Stomach (tissue), 9 donors: ENCODE data around the gene TRPM1. TPM values are rescaled to one million over a fixed set of nuclear protein-coding genes. Genes with fewer than 3 reads are reported as not detected.

Experiments
- DNase-seq, 2 donors: peaks; one replicate each; pipeline versions ENCODE4 v3.0.0 to v3.0.0-alpha.2; 2013 to 2019
- H3K27ac ChIP-seq, 5 donors: fragments of 200-600 bp in 4 of 5; sonication (generic) in 4 of 5; one replicate each; pipeline ENCODE4 v1.5.1; 2013 to 2019; ENCODE audit warnings: mild to moderate bottlenecking in 1 of 5, moderate library complexity in 1 of 5
- H3K27me3 ChIP-seq, 3 donors: fragments of 200-600 bp; sonication (generic); one replicate each; pipeline ENCODE4 v1.5.1; 2017 to 2019; ENCODE audit warnings: mixed run types in 1 of 3
- H3K36me3 ChIP-seq, 4 donors: fragments of 200-600 bp; sonication (generic); 1 replicate in 3 of 4; 2 replicates in 1 of 4; pipeline ENCODE4 v1.5.1; 2016 to 2019
- H3K4me1 ChIP-seq, 4 donors: fragments of 200-600 bp; sonication (generic); one replicate each; pipeline ENCODE4 v1.5.1; 2016 to 2019
- H3K4me3 ChIP-seq, 4 donors: fragments of 200-600 bp; sonication (generic) in 3 of 4; one replicate each; pipeline ENCODE4 v1.5.1; 2016 to 2019; ENCODE audit warnings: mild to moderate bottlenecking in 1 of 4
- H3K9me3 ChIP-seq, 4 donors: fragments of 200-600 bp; sonication (generic); one replicate each; pipeline ENCODE4 v1.5.1; 2016 to 2019
- EP300 ChIP-seq: sonication (generic); formaldehyde crosslinking; IDR thresholded peaks from one replicate; pipeline ENCODE4 v1.6.1; 2017; ENCODE audit warnings: antibody characterized with exemption
- POLR2A ChIP-seq, 4 donors: fragments of 450-650 bp; IDR thresholded peaks; one replicate each; pipeline ENCODE4 v1.6.1; 2016; ENCODE audit warnings: antibody characterized with exemption in 4 of 4, control low read depth in 2 of 4, mild to moderate bottlenecking in 1 of 4, moderate library complexity in 1 of 4
- POLR2AphosphoS5 ChIP-seq, 3 donors: sonication (generic); formaldehyde crosslinking; IDR thresholded peaks; one replicate each; pipeline ENCODE4 v1.6.1; 2016; ENCODE audit warnings: antibody characterized with exemption in 3 of 3
- WGBS, 5 donors: extraction: QIAGEN DNeasy Blood & Tissue Kit in 3 of 5; methylation state at CpG; one replicate each; pipeline versions ENCODE4 v1.1.5 to v1.1.7; 2013 to 2018; 5-methylcytosine and 5-hydroxymethylcytosine counted together
- intact Hi-C: fragments of 100-400 bp; cut with DNase I; formaldehyde crosslinking; loops from one replicate; pipeline ENCODE4 v1.15.1; 2023; ENCODE audit warnings: low total_unique reads
- polyA plus RNA-seq, 3 donors: library from polyadenylated mRNA; stranded (reverse); fragments of 200-250 nt; gene quantifications; one replicate each; pipeline ENCODE4 v1.2.3, GENCODE V29; 2013
- total RNA-seq, 5 donors: library from RNA; depleted of rRNA; stranded (reverse); fragments of >200 nt; gene quantifications; one replicate each; pipeline versions ENCODE4 v1.1.0 to v1.2.3, GENCODE V29; 2014 to 2016
- TF ChIP-seq, protein P1 (sequence below), 7 experiments: fragments of 450-650 bp in 4 of 7; fragments of 200-600 bp in 3 of 7; sonication (generic) in 3 of 7; IDR thresholded peaks; one replicate each; pipeline ENCODE4 v1.5.1; 2016 to 2019; ENCODE audit warnings: antibody characterized with exemption in 7 of 7, control low read depth in 2 of 7, mild to moderate bottlenecking in 1 of 7
- donor health status: healthy with polysubstance abuse.
- donor health status: Bipolar disorder and iron deficiency.
- donor health status: healthy.

TRPM1 gene
- total and polyA plus RNA-seq, 8 donors = 0.15 TPM; not detected in 7

DNA sequence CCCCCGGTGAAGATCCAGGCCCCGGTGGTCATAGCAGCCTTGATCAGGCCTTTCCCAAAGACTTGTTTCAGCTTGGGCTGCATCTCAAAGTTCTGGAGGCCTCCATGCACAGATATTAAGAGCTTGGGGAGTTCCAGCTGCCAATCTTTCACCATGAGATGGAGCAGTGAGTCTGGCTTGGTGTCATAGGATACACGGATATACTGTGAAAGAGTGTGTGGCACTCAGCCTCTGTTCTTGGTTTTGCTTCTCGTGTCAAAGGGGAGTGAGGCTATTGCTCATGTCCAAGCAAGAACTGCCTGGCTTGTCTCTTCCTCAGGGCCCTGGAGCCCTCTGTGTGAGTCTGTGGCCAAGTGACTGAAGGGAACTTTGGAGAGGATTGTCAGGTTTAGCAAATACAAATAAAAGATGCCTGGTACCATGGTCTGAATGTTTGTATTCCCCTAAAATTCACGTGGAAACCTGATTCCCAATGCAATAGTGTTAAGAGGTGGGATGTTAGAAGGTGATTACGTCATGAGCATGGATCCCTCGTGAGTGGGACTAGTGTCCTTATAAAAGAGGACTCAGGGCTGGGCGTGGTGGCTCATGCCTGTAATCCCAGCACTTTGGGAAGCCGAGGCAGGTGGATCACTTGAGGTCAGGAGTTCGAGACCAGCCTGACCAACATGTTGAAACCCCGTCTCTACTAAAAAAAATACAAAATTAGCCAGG is 33.5 kb downstream of the TRPM1 start:
- H3K9me3 ChIP-seq = no peaks in the 10 kb centered on the region
- peaks cover 0 to 13% (median 9%) of the 10 kb centered on the region in 4 donors for H3K4me1 ChIP-seq
- H3K4me3 ChIP-seq = no peak overlapping the region
- no peak overlapping the region for H3K27ac ChIP-seq
- TF ChIP-seq POLR2A (IDR thresholded peaks at IDR 0.05) (no peak), EP300 (no peak), POLR2AphosphoS5 (IDR thresholded peaks at IDR 0.05) (no peak)
- TF ChIP-seq, protein P1, sequence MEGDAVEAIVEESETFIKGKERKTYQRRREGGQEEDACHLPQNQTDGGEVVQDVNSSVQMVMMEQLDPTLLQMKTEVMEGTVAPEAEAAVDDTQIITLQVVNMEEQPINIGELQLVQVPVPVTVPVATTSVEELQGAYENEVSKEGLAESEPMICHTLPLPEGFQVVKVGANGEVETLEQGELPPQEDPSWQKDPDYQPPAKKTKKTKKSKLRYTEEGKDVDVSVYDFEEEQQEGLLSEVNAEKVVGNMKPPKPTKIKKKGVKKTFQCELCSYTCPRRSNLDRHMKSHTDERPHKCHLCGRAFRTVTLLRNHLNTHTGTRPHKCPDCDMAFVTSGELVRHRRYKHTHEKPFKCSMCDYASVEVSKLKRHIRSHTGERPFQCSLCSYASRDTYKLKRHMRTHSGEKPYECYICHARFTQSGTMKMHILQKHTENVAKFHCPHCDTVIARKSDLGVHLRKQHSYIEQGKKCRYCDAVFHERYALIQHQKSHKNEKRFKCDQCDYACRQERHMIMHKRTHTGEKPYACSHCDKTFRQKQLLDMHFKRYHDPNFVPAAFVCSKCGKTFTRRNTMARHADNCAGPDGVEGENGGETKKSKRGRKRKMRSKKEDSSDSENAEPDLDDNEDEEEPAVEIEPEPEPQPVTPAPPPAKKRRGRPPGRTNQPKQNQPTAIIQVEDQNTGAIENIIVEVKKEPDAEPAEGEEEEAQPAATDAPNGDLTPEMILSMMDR (IDR thresholded peaks at IDR 0.05) = no peak
- intact Hi-C loops = no loop called here
- no peaks in the 10 kb centered on the region for H3K36me3 ChIP-seq
- WGBS, 5 donors = 84 to 91% (median 88%) methylated on average over 11 of the region's 11 CpGs
- no peak for DNase-seq
- no peaks in the 10 kb centered on the region for H3K27me3 ChIP-seq

DNA sequence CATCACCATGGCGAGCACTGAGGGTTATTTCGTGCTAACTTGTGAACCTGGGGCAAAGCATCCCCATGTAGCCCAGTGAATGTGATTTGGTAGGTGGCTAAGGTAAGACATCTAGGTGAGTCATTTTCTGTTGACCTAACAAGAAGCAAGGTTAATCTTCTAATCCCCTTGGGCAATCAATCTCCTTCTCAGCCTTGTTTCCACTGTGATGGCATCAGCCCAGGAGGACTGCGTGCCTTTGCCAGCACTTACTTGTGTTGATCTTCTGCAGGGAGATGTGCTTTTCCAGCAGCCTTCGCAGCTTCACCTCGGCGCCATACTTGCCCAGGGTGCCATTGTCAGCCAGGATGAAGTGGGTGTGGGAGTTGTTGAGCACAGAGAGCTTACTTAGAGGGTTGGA is 35.7 kb downstream of the TRPM1 start:
- no peak for DNase-seq
- Histone ChIP-seq H3K4me1 (peaks cover 0 to 13% (median 11%) of the 10 kb centered on the region in 4 donors), H3K27me3 (no peaks in the 10 kb centered on the region), H3K27ac (no peak overlapping the region), H3K36me3 (no peaks in the 10 kb centered on the region), H3K4me3 (no peak overlapping the region), H3K9me3 (no peaks in the 10 kb centered on the region)
- no peak for TF ChIP-seq EP300
- no peak for TF ChIP-seq POLR2AphosphoS5 (IDR thresholded peaks at IDR 0.05)
- no peak for TF ChIP-seq POLR2A (IDR thresholded peaks at IDR 0.05)
- TF ChIP-seq, protein P1 (IDR thresholded peaks at IDR 0.05) = no peak
- intact Hi-C loops = no loop called here
- 86 to 92% (median 89%) methylated on average over 4 to 6 of the region's 6 CpGs for WGBS, 5 donors

DNA sequence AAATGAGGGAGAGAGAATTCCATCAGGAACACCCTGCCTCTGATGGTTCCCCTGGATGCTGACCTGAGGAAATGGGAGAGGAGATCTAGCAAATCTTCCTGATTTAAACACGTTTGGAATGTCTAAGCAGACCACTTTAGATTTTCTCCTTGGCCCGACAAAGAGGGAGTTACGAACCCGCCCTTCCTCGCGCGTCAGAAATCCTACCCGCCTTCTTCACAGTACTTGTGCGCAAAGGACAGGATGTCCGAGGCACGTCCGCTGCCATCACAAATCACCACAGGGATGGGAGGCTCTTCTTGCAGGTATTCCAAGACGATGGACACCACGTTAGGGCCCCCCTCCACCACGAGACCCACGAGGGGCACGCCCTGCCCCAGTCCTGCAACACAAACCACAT is 38.6 kb downstream of the TRPM1 start:
- Histone ChIP-seq H3K27ac (no peak overlapping the region), H3K36me3 (no peaks in the 10 kb centered on the region), H3K27me3 (no peaks in the 10 kb centered on the region), H3K9me3 (no peaks in the 10 kb centered on the region), H3K4me3 (no peak overlapping the region), H3K4me1 (peaks cover 0 to 5% (median 0%) of the 10 kb centered on the region in 4 donors)
- DNase-seq = no peak
- intact Hi-C loops = no loop called here
- no peak for TF ChIP-seq EP300
- TF ChIP-seq, protein P1 (IDR thresholded peaks at IDR 0.05) = no peak
- TF ChIP-seq POLR2A (IDR thresholded peaks at IDR 0.05) = no peak
- no peak for TF ChIP-seq POLR2AphosphoS5 (IDR thresholded peaks at IDR 0.05)
- 86 to 89% (median 87%) methylated on average over 17 of the region's 17 CpGs for WGBS, 5 donors

DNA sequence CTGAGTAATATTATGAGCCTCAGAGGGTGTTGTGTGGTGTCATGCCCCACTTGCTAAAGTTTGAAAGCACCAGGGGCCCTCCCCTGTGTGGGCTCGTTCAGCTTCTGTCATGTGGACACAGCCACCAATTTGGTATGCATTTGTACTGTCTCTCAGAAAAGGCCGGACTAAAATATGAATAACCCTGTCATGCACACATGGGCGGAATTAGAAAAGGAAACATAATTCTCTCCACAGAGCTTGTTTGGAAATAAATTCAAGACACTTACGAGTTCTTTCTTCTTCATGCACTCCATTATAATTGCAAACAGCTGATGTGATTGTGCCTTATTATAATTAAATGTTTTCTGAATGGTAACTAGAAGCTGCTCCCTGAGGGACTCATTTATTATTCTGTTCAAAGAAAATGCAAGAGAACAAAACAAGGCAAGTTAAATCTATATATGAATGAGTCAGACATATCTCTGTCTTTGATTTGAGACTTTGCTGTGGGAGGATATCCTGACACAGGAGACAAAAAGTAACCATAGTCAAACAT is 39.1 kb downstream of the TRPM1 start:
- Histone ChIP-seq H3K27me3 (no peaks in the 10 kb centered on the region), H3K9me3 (no peaks in the 10 kb centered on the region), H3K36me3 (no peaks in the 10 kb centered on the region), H3K27ac (no peak overlapping the region), H3K4me3 (no peak overlapping the region), H3K4me1 (peaks cover 0 to 5% (median 0%) of the 10 kb centered on the region in 4 donors)
- TF ChIP-seq, protein P1 (IDR thresholded peaks at IDR 0.05) = no peak
- TF ChIP-seq POLR2AphosphoS5 (IDR thresholded peaks at IDR 0.05) (no peak), EP300 (no peak), POLR2A (IDR thresholded peaks at IDR 0.05) (no peak)
- WGBS, 5 donors = 49 to 78% (median 65%) methylated on average over 4 of the region's 4 CpGs
- DNase-seq = no peak
- intact Hi-C loops = no loop called here
